IPS DF 19.7 (cell line): ENCODE results near the gene B9D1.

ENCODE experiments used
- DNase-seq: peaks from one replicate; pipeline ENCODE4 v3.0.0-alpha.2; 2013; ENCODE audit warnings: low read depth, low spot score

B9D1 gene

DNA sequence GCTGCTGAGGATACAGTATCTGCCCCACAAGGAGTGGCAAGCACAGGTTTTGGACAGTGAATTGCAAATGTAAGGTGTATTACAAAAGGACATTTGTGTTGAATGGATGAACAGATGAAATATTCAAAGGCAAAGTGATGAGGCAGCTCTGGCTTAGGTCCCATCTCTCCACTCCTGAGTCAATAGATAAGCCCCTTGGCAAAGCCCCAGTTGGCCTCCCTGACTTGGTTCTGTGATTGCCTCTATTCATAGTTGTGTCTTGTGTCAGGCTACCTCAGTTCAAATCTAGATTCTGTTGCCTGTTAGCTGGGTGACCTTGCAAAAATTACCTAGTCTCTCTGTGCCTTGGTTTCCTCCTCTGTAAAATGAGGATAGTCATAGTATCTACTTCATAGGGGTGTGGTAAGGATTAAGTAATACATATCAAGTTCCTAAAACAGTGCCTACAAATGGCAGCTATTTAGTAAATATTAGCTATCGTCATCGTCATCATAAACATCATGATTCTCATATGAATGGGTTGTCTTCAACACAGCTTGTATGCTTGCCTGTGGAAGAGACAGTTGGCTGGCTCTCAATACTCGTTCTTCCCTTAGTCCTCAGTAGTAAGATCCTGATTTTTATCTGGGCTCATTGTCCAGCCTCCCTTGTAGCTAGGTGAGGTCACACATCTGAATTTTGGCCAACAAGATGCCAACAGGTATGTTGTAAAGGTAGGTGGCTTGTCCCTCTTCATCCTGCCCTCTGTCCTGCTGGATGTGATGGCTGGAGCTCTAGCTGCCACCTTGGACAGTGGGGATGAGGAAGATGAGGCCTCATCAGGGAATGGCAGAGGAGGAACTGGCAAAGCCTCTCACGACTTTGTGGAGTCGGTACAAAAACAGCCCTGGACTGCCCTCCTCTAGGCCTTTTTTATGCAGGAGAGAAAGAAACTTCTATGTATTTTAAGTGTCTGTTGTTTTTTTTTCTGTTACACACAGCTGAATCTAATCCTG, 26.6 kb upstream of the B9D1 start:
- DNase-seq, result no peak

- no peak for DNase-seq
Observed at GRCh38 chr17:19387921-19388521, 25.5 kb upstream of the B9D1 start.

- no peak for DNase-seq
Observed at GRCh38 chr17:19386974-19387920, 24.7 kb upstream of the B9D1 start, which contains the start of gene MFAP4. TSS of gene MFAP4 (minus strand) at chr17:19387190. CDS start at chr17:19387155, 35 bp downstream.

DNA sequence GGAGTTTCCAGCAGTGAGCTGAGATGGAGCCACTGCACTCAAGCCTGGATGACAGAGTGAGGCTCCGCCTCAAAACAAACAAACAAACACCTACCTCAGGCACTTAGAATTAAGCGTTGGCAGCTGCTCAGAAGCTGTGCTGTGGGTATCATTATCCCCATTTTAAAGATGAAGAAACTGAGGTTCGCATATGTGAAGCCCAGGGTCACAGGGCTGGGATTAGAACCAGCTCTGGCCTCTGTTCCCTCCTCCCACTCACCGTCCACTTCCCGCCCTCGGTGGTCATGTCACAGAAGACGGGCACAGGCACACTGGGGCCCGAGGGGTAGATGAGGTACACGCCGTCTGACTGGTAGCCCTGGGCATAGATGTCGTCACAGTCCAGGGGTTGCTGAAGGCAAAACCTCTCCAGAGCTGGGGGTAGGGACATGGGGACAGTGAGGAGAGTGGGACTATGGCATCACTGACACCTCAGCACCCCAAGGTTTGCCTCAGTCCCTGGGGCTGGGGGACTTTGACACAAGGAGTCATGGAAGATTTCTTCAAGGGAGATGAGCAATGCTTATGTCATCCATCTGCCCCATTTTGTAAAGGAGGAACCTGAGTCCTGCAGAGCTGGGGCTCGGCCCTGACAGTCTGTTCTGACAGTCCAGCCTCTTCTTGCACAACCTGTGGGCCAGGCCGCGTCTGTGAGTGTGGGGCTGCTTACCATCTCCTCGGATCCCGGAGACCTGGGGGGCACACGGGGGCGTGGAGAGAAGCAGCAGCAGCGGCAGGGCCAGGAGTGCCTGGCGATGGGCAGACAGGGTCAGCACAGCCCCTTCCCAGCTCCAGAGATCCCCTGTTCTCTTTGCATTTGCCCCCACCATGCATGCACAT, 23.8 kb upstream of the B9D1 start:
- DNase-seq, result no peak

GRCh38 chr17:19385521-19385983, 23.0 kb upstream of the B9D1 start:
- DNase-seq, result no peak

DNA sequence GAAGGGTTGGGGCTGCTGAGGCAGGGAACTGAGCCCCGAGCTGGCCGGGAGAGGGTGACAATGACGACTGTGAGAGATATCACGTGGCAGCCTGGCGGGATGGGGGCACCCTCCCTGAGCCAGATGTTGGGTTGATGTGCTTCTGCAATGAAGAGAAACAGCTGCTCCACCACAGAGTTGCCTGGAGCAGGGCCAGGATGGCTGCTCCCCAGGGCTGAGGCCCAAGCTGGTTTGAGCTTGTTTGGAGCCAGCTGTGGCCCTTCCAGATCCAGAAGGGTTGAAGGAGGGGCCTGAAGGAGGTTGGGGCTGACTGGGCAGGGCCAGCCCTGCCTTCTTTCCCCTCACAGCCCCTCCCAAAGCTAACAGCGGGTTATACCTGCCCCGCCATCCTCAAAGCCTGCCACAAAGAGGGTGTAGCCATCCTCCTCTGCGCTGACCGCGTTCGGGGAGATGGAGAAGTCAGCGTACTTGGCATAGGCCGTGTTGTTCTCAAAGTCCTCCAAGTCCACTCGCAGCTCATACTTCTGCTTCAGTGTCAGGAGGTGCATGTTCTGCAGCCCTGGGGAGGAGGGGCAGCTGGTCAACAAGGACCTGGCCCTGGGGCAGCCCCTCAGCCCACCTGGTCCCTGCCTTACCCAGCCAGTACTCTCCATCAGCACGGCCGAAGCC, 22.3 kb upstream of the B9D1 start:
- DNase-seq, result no peak

DNA sequence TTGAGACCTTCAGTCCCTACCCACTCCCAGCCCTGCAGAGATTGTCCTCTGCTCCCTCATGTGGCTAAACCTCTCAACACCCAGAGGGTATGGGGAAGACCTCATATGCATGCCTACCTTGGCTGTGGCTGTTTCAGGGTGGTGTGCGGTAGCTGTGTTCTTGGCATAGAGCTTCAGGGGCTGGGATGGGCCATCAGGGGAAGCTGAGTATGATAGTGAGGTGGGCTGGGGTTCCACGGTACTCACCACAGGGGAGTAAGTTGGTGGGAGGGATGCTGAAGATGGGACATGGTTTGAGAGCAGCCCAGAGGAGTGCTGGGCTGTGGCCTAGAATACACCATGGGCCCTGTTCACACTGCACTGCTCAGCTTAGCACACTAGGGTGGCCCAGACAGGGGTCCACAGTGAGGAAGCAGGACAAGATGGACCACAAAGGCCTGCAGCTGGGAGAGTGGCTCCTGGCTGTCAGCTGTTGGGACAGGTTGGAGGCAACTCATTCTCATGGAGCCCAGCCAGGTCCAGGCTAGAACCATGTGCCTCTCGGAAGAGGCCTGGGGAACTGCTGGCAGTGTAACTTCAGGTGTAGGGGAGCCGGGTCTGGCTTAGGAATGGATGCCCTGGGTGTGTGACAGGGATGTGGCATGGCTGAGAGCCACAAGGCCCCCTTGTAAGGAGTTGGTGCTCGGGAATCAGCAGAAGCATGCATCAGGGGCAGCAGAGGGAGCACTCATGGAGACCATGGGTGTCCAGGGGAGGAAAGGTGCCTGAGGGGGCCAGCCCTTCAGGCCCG, 21.4 kb upstream of the B9D1 start:
- no peak for DNase-seq

DNA sequence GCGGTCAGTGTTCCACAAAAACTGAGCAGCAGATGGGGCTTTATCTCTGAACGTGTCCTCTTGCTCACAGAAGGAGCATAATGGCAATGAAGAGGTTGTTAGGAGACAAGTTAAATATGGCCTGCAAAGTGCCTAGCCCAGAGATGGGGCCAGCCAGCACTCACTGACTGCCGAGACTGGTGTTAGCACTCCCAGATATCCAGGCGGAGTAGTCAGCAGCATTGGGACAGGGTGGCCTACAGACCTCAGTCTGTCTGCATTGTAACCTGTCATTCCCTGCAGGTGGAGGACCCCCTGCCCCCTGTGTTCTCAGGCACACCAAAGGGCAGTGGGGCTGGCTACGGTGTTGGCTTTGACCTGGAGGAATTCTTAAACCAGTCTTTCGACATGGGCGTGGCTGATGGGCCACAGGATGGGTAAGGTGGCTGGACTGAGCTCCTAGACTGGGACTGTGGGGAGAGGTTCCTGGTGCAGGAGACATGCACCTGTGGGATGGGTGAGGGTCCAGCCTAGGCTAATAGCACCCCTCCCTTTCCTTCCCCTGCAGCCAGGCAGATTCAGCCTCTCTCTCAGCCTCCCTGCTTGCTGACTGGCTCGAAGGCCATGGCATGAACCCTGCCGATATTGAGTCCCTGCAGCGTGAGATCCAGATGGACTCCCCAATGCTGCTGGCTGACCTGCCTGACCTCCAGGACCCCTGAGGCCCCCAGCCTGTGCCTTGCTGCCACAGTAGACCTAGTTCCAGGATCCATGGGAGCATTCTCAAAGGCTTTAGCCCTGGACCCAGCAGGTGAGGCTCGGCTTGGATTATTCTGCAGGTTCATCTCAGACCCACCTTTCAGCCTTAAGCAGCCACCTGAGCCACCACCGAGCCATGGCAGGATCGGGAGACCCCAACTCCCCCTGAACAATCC, 20.3 kb upstream of the B9D1 start:
- DNase-seq, result no peak

GRCh38 chr17:19381741-19382444, 19.4 kb upstream of the B9D1 start:
- DNase-seq, result no peak

DNA sequence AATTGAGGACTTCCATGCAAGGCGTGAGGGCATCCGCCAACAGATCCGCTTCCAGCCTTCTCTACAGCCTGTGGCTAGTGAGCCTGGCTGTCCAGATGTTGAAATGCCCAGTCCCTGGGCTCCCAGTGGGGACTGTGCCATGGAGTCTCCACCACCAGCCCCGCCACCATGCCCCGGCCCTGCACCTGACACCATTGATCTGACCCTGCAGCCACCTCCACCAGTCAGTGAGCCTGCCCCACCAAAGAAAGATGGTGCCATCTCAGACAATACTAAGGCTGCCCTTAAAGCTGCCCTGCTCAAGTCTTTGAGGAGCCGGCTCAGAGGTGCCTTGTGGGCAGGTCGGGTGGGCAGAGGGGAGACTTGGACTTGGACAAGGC, 18.8 kb upstream of the B9D1 start:
- no peak for DNase-seq

DNA sequence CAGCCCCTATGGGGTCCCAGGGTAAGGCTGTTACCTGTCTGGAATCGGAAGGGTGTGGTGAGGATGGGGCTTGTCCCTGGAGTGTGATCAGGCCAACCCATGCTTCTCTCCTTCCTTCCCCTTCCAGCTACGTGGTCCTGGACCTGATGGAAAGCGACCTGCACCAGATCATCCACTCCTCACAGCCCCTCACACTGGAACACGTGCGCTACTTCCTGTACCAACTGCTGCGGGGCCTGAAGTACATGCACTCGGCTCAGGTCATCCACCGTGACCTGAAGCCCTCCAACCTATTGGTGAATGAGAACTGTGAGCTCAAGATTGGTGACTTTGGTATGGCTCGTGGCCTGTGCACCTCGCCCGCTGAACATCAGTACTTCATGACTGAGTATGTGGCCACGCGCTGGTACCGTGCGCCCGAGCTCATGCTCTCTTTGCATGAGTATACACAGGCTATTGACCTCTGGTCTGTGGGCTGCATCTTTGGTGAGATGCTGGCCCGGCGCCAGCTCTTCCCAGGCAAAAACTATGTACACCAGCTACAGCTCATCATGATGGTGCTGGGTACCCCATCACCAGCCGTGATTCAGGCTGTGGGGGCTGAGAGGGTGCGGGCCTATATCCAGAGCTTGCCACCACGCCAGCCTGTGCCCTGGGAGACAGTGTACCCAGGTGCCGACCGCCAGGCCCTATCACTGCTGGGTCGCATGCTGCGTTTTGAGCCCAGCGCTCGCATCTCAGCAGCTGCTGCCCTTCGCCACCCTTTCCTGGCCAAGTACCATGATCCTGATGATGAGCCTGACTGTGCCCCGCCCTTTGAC, 18.2 kb upstream of the B9D1 start:
- DNase-seq, result no peak

GRCh38 chr17:19379361-19380065, 17.0 kb upstream of the B9D1 start:
- no peak for DNase-seq

DNA sequence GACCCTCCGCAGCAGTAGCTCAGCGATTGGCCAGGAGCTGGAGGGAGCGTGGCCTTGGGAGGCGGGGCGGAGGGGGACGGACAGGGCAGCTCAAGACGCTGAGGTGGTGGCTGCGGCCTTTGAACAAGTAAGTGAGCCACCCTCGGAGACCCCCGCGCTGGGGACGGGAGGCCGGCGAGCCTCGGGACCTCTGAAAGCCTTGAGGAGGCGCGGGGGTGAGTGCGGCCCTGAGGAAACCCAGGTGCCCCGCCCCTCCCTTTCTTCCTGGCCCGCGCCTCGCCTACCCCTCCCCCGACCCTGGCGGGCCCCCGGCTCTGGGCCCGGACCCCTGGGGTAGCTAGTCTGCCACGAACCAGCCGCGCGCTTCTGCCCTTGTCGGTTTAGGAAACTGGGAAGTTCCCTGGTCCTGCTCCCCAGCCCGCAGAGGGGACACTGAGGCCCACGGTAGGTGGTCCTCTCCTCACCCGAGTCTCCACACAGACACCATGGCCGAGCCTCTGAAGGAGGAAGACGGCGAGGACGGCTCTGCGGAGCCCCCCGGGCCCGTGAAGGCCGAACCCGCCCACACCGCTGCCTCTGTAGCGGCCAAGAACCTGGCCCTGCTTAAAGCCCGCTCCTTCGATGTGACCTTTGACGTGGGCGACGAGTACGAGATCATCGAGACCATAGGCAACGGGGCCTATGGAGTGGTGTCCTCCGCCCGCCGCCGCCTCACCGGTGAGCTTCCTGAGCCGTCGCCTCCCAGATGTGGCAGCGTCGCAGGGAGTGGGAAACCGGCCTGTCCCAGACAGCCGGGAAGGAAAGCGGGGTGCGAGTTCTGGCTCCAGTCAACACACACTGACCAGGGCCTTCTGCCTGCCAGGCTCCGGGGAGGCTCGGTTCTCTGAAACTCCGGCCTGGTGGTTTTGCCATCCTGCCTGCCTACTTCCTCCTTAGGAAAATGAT, 16.2 kb upstream of the B9D1 start, which contains the start of gene MAPK7:
Gene MAPK7 (plus strand): TSS at position 83 of the 945 bp plus-strand sequence. CDS start 403 bp downstream, at position 486.
- no peak for DNase-seq

- DNase-seq, result peak; percentile 94
Observed at GRCh38 chr17:19377602-19378415, 15.3 kb upstream of the B9D1 start.
